Frontal cortex (tissue), 4 donors: ENCODE measurements around the gene CCK. TPM values are rescaled to one million over a fixed set of nuclear protein-coding genes. Genes with fewer than 3 reads are reported as not detected.

Experiments used
- DNase-seq, 2 donors: peaks; one replicate each; pipeline ENCODE4 v3.0.0; 2012; ENCODE audit warnings: low spot score in 2 of 2
- FAIRE-seq: peaks from 2 replicates; lab custom pipeline; 2012; peaks lifted over from hg19 to GRCh38; lab: Jason Lieb, UNC
- total RNA-seq: library from RNA; depleted of rRNA; stranded (reverse); fragments of >200 nt; gene quantifications from one replicate; pipeline ENCODE4 v1.2.3, GENCODE V29; 2014
- donor health status: control.
- donor health status: control.
- donor health status: control.

Gene CCK
- total RNA-seq, 1 donor from 2014 or later, result 54.6 TPM

DNA sequence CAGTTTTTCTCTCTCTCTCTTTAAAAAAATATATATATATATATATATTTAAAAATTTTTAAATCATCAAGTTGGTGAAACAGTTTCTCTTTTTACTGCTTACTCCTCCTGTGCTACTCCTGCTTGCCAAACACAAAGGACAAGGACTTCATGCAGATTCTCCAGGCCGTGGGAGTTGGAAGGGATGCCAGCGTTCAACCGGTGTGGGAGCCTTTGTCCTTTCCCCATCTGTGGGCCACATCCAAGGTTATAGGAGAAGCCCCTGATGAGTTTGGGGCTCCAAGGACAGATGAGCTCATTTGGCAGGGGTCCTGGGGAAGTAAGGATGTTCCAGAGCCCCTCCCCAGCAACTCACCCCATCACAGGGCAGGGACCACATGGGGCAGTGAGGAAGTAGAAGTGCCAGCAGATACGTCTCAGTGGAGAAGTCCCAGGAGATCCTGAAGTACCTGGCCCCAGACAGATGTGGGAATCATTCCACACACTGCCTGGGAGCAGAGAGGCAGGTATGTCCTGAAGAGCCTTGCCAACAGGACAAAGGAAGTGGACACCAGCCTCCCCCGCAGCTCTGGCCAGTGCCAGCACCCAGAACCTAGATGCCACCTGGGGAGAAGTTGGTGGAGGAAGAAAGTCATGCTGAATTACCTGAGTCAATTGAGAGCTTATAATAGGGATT, 36.6 kb downstream of the CCK start:
- FAIRE-seq (no peak), DNase-seq (no peak)

DNA sequence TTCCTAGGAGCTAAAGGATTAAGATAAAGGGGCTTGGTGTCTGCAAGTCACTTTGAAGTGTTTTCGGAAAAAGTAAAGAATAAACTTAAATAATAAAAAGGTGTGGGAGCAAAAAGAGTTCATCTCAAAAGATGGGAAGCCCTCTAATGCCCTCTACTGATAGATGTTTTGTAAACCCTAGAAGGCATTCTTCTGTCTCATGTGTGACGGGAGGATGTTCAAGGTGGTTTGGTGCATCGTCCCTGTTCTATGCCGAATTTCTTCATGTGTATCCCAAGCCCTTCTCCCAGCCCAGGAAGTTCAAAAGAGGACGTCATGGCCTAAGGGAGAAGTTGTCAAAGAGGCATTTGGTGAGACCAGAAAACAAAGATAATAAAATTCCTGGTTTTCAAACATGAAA, 37.2 kb downstream of the CCK start:
- DNase-seq, result no peak
- no peak for FAIRE-seq

DNA sequence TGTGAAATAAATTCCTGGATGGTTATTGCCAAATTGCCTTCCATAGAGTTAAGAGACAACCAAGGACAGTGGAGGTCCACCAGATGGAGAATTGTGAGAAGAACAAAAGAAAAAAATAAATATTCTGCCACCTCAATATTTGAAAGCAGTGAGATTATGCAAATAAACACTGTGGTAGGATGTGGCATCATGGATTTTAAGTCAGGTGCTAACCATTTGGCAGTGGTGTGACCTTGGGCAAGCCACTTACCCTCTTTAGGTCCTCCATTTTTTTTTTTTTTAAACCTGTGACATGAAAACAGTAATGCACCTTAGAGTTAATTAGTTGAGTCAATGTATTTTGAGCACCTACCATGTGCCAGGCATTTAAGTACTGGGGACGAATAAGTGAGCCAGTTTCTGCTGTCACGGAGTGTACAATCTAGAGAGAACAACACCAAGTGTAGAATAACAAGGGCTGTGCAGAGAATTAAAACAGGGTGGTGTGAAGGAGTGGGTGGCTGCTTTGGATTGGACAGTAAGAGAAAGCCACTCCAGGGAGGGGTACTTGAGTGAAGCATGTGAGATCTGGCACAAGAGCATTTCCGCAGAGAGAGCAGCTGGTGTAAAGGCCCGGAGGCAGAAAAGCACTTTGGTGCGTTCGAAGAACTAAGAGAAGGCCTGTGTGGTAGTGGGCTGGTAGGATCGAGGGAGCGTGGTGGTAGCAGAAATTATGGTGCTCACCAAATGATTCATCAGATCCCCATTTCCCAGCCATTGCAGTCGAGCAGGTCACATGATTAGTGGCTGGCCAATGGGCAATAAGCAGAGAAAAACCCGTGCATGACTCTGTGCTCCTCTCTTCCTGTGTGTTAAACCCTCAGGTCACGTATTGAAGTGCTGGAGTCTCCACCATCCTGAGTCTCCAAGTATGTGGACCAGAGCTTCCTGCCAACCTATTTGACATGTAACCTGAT, 39.2 kb downstream of the CCK start:
- FAIRE-seq, result no peak

DNA sequence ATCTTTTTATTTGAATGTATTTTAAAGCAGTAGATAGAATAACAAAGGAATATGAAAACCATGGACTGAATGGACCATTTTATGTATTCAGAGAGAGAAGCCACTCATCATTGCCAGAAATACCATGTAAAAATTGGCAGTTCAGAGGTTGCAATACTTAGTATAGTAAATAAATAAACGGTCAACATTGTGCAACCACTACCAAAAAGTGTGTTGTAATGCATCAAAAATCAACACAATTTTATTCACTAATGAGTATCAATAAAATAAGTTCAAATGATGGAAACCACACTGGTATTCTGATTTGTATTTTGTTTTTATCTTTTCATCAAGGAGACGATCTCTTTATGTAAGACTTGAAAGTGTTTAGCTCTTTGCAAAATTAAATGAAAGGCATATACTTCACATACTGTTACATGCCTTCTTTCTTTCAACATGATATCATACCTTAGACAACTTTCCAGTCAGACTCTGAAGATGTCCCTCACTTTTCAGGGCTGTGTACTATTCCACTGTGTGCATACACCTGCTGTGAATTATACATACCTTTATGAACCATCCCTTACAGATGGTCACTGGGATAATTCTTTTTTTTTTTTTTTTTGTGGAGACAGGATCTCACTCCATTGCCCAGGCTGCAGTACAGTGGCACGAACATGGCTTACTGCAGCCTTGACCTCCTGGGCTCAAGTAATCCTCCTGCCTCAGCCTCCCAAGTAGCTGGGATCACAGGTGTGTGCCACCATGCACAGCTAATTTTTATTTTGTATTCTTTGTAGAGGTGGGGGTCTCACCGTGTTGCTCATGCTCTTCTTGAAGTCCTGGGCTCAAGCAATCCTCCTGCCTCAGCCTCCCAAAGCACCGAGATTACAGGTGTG, 40.3 kb downstream of the CCK start:
- no peak for FAIRE-seq

More for the DNA sequence above, 39.2 kb downstream of the CCK start:
- no peak for DNase-seq

DNA sequence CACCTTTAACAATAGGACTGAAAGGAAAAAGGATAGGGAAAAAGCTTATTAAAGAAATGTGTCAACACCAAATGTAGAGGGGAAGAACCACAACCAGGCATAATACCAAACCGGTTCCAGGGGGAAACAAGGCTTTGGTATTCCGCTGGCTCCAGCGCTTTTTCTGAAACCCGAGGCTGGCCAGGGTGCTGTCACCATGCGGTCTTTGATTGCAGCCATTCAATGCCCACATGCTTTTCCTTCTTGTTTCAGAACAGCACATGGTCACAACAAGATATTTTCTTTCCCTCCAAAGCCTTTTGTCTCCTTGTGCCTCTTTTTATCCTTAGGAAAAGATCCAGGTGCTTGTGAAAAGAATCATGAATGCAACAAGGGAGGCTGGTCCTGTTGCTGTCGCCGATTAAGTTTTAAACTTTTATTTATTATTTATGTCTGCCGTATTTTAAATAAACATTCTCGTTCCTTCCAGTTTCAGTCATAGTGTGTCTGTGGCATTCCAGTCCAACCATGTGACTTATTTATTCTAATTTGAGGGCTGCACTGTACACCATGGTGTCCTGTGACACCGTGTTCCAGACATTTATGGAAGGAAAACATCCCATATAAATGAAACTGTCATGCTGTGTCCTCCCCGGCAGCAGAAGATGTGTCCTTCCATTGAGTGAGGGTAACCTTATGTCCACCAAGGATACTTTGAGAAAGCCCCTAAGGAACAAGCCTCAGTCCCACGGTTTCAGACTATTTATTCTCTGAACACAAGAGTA, 41.1 kb downstream of the CCK start:
- DNase-seq (no peak), FAIRE-seq (no peak)

More for the DNA sequence above, 40.3 kb downstream of the CCK start:
- no peak for DNase-seq

DNA sequence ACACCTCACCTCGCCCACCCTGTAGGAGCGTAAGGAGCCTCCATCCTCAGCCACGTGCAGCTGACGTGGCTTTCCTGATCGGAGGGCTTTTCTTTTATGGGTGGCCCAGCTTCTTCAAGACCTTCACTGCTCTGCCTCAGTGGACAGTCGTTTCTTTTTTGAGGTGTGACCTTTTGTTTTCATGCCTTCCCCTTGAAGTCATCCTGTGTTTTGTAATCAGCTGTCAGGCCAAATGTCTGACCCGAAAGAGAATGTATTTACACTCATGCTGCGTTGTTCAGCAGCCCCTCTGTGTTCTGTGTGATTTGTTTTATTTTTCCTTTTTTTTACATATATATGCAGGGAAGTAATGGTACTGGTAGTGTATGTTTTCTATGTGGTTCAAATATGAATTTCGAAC, 41.8 kb downstream of the CCK start:
- no peak for DNase-seq
- no peak for FAIRE-seq

DNA sequence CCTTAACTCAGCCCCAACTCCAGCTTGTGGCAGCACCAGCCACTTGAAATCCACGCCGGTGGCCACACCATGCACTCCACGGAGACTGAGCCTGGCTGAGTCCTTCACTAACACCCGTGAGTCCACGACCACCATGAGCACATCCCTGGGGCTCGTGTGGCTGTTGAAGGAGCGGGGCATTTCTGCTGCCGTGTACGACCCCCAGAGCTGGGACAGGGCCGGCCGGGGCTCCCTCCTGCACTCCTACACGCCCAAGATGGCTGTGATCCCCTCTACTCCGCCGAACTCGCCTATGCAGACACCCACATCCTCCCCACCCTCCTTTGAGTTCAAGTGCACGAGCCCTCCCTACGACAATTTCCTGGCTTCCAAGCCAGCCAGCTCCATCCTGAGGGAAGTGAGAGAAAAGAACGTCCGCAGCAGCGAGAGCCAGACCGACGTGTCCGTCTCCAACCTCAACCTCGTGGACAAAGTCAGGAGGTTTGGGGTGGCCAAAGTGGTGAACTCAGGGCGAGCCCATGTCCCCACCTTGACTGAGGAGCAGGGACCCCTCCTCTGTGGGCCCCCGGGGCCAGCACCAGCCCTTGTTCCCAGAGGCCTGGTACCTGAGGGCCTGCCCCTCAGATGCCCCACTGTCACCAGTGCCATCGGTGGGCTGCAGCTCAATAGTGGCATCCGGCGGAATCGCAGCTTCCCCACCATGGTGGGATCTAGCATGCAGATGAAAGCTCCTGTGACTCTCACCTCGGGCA, 42.9 kb downstream of the CCK start:
- FAIRE-seq, result no peak

DNA sequence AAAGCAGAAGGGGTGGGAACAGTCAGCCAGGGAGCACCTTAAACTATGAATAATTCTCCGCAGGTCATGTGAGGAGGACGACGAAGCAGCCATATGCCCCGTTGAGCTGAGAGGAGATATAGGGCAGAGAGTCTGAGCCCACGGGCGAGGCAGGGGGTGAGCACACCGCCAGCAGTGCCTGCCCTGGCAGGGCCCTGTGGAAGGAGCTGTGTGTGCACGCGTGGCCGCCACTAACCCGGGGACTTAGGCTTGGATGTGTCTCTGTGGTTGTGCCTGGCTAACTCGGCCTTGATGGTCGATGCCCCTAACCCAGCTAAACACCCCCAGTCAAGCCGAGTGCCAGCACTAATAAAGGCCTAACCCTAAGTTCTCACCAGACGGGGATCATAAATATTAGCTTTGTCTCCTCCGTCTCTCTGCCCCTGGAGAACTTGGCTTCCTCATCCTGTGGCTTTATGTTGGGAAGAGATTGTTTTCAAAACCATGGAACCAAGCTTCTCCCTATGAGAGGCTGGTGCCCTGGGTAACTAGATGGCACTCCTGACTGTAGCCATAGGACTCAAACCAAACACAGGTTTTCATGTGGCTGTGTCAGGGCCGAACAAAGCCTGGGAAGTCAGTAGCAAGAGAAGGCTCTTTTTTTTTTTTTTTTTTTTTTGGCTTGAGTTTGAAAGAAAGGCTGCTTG, 45.4 kb downstream of the CCK start:
- no peak for FAIRE-seq
- no peak for DNase-seq

More for the DNA sequence above, 42.9 kb downstream of the CCK start:
- no peak for DNase-seq

DNA sequence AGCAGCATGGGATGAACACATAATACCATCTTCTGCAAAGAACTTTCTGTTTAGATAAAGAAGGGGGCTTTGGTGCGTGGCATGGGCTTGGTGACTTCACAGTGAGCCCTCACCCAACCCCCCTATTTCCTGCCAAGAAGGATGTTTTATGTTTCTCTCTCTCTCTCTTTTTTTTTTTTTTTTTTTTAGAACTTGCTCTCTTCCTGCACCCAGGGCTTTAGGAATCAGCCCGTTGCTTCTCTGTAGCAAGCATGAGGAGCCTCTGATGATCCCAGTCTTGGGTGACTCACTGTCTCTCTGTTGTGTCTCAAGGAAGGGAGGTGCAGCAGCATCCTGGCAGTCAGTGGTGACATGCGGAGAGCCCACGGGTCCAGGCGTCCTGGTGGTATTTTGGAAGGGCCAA, 49.1 kb downstream of the CCK start:
- no peak for FAIRE-seq
- DNase-seq, result no peak

DNA sequence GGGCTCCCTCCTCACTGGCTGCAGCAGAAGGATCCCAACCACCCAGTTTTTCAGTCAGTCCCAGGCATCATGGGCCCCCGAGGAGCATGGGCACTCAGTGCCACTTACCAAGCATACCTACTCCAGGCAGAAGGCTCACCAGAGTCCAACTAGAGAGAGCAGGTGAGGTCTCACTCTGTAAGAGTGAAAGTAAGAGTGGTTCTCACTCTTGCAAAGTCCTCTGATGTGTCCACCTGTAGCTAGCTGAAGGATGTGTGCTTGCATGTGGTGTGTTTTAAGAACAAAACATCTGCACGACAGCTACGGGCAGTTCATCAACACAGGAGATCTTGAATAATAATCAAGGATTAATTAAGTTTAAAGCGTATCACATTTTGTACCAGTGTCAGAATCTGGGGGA, 49.7 kb downstream of the CCK start:
- FAIRE-seq, result no peak

DNA sequence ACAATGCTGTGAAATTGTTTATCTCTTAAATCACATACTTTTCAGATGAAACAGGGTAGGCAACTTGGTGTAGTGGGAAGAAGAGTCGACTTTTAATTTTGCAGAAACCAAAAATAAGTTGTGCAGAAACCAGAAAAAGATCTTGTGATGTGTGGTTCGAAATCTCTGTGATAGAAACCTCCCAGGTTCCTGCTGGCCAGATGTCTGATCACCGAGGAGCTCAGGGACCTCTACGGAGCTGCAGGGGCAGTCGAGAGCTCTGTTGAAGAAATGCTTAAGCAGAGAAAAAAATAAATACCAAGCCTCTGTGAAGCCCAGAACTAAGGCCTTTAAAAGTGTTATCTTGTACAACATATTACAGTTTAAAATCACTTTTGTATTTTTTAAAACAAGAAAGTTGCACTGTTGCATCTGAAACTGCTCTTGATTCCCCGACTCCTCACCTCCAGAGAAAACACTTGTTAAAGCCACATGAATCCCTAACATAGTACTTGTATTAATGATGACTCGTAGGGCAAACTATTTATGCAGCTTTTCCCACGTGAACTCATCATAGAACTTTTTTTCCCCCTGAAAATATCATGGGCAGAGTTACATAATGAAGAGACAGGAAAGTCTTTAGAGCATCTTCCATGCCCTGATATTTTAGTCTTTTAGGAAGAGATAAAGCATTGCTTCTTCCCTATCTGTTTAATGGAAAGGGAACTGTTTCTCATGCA, 51.3 kb downstream of the CCK start:
- FAIRE-seq (no peak), DNase-seq (no peak)

More for the DNA sequence above, 49.7 kb downstream of the CCK start:
- DNase-seq, result no peak

DNA sequence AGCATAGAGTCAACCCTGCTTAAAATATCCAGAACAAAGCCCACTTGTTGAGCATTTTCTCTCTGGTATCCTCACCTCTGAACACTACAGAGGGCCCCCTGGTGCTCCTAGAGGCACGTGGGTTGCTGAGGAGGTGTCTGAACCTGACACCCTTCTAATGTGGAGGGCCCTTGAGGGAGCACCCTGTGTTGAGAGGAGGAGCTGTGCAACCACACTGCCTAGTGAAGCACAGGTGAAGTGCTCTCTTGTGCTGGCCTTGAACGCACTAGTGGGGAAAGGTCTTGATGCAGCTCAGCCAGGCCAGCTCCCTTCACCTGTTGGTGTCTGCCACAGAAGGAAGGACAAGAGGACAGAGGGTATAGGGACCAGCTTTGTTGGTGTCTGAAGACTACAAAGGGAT, 51.9 kb downstream of the CCK start:
- no peak for FAIRE-seq
- no peak for DNase-seq

DNA sequence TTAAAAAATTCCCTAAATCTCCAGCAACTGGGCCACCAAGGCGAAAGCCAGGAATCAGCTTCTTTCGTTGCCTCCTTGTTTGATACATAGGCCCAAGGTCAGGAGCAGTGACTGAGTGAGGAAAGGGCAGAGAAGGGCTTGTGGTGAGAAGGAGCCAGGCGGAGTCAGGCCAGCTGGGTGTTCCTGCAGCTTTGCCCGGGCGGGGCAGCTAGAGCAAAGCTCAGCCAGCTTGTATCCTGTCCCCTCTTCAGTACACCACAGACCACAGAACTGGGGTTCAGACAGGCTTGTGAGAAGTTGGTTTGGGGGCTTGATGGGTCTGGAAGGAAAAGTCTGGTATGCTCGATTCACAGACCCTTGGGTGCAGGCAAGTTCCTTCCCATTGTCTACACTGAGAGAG, 52.6 kb downstream of the CCK start:
- FAIRE-seq (no peak), DNase-seq (no peak)

DNA sequence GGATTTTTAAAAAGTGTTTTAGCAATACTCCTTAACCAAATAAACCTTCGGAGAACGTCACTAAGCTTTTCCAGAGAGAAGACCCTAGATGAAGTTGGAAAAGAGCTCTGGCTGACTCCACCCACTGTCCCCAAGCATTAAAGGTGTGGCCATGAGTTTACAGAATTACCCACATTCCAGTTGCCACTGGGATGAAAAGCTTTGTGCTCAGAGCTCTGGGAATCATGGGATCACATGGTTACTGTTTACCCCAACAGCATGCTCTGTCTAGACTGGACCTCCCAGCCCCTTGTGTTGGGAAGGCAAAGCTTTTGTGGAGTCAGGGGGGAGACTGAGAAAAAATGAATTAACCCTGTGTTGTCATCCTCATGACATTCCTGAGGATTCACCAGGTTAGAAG, 55.3 kb downstream of the CCK start:
- DNase-seq, result no peak
- FAIRE-seq, result no peak

DNA sequence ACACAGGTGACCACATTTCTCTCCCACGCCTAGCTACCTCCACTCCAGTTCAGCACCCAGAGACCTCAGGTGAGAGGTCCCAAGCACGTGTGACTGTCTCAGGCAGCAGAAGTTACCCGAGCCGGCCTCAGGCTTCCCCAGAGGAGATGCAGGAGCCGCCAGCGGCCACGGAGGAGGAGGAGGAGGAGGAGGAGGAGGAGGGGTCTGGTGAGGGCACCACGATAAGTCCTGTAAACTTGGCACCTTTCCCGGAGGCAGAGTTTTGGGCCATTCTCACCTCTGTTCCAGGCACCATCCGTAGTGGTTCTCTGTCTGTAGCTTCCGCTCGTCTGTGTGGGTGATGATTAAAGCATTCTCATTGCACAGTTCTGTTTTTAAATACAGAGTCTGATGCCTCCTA, 56.1 kb downstream of the CCK start:
- DNase-seq (no peak), FAIRE-seq (no peak)
